Neural cell (in vitro differentiated cells): ENCODE data around the gene LGALS12. TPM values are rescaled to one million over a fixed set of nuclear protein-coding genes. Genes with fewer than 3 reads are reported as not detected.

Experiments
- H2AFZ ChIP-seq: fragments of 200-600, 300-800 bp; sonication (generic), shearing (Covaris generic); 2 replicates; pipeline ENCODE4 v1.6.0; 2014; ENCODE audit warnings: low read depth, mild to moderate bottlenecking, antibody characterized with exemption, low read length, moderate library complexity
- H3F3A ChIP-seq: fragments of 200-600 bp; shearing (Covaris generic); 2 replicates; pipeline ENCODE4 v1.6.1; 2016; ENCODE audit warnings: mild to moderate bottlenecking, moderate library complexity, mixed read lengths, antibody characterized with exemption, low read length; ENCODE audit not compliant: insufficient read depth, poor library complexity, severe bottlenecking
- H3K27ac ChIP-seq: fragments of 200-600, 300-800 bp; sonication (generic), shearing (Covaris generic); 2 replicates; pipeline ENCODE4 v1.5.1; 2014; ENCODE audit warnings: mild to moderate bottlenecking, low read length, moderate library complexity
- H3K27me3 ChIP-seq: fragments of 300-800, 200-600 bp; sonication (generic), shearing (Covaris generic); 2 replicates; pipeline ENCODE4 v1.6.0; 2014; ENCODE audit warnings: mild to moderate bottlenecking, low read depth, low read length, moderate library complexity; ENCODE audit not compliant: insufficient read depth
- H3K36me3 ChIP-seq: fragments of 300-800, 200-600 bp; sonication (generic), shearing (Covaris generic); 2 replicates; pipeline ENCODE4 v1.5.1; 2014; ENCODE audit warnings: mild to moderate bottlenecking, antibody characterized with exemption, low read length, moderate library complexity; ENCODE audit not compliant: insufficient read depth
- H3K4me2 ChIP-seq: fragments of 300-800, 200-600 bp; sonication (generic), shearing (Covaris generic); 2 replicates; pipeline ENCODE4 v1.6.0; 2014; ENCODE audit warnings: mild to moderate bottlenecking, low read length
- H3K4me3 ChIP-seq: fragments of 300-800, 200-600 bp; sonication (generic), shearing (Covaris generic); 2 replicates; pipeline ENCODE4 v1.5.1; 2014; ENCODE audit warnings: mild to moderate bottlenecking, low read length, moderate library complexity
- H3K79me2 ChIP-seq: fragments of 200-600 bp; shearing (Covaris generic); replicated peaks from 2 replicates; pipeline ENCODE4 v1.6.0; 2014; ENCODE audit warnings: mild to moderate bottlenecking, low read length, moderate library complexity; ENCODE audit not compliant: insufficient read depth
- H3K9ac ChIP-seq: fragments of 300-800, 200-600 bp; sonication (generic), shearing (Covaris generic); 2 replicates; pipeline ENCODE4 v1.6.1; 2016; ENCODE audit warnings: mild to moderate bottlenecking, low read length, mixed read lengths
- H3K9me2 ChIP-seq: fragments of 200-600 bp; shearing (Covaris generic); 2 replicates; pipeline ENCODE4 v1.6.1; 2016; ENCODE audit warnings: mild to moderate bottlenecking, low read length, mixed read lengths; ENCODE audit not compliant: insufficient read depth
- H3K9me3 ChIP-seq: fragments of 200-600, 300-800 bp; sonication (generic), shearing (Covaris generic); 2 replicates; pipeline ENCODE4 v1.6.1; 2016; ENCODE audit warnings: mild to moderate bottlenecking, mixed run types, low read length, moderate library complexity, mixed read lengths
- H4K20me1 ChIP-seq: fragments of 200-600 bp; shearing (Covaris generic); 2 replicates; pipeline ENCODE4 v1.6.1; 2016; ENCODE audit warnings: mild to moderate bottlenecking, mixed run types; ENCODE audit not compliant: insufficient read depth
- EZH2 ChIP-seq: fragments of 200-600, 300-800 bp; shearing (Covaris generic), sonication (generic); IDR thresholded peaks from 2 replicates; pipeline ENCODE4 v1.6.1; 2014; ENCODE audit warnings: antibody characterized with exemption, low read length, borderline replicate concordance, mild to moderate bottlenecking; ENCODE audit not compliant: insufficient read depth, poor library complexity, severe bottlenecking
- MXI1 ChIP-seq: fragments of 450-650 bp; conservative IDR thresholded peaks from 2 replicates; pipeline ENCODE4 v1.6.1; 2014; ENCODE audit warnings: antibody characterized with exemption, mild to moderate bottlenecking; ENCODE audit not compliant: poor library complexity, severe bottlenecking
- POLR2AphosphoS5 ChIP-seq: IDR thresholded peaks from 2 replicates; pipeline ENCODE4 v1.6.1; 2012
- RAD21 ChIP-seq: fragments of 450-650 bp; conservative IDR thresholded peaks from 2 replicates; pipeline ENCODE4 v1.6.1; 2014; ENCODE audit warnings: antibody characterized with exemption, mild to moderate bottlenecking, moderate library complexity
- SMC3 ChIP-seq: fragments of 450-650 bp; conservative IDR thresholded peaks from 2 replicates; pipeline ENCODE4 v1.6.1; 2014; ENCODE audit warnings: antibody characterized with exemption, mild to moderate bottlenecking, moderate library complexity; ENCODE audit not compliant: poor library complexity
- TAF1 ChIP-seq: IDR thresholded peaks from 2 replicates; pipeline ENCODE4 v1.6.1; 2012; ENCODE audit warnings: low read depth
- polyA plus RNA-seq: library from polyadenylated mRNA; depleted of rRNA; stranded (reverse); fragments of >200 nt; gene quantifications from 2 replicates; pipeline ENCODE4 v1.2.3, GENCODE V29; 2014
- TF ChIP-seq, protein P1 (sequence below): fragments of 450-650 bp; IDR thresholded peaks from 2 replicates; pipeline ENCODE4 v1.5.1; 2014; ENCODE audit warnings: antibody characterized with exemption, mild to moderate bottlenecking, moderate library complexity; ENCODE audit not compliant: poor library complexity, severe bottlenecking
- TF ChIP-seq, protein P2 (sequence below): IDR thresholded peaks from 2 replicates; pipeline ENCODE4 v1.6.1; 2012; ENCODE audit warnings: borderline replicate concordance

Gene LGALS12
- polyA plus RNA-seq, 1 donor from 2014 or later: not detected

DNA sequence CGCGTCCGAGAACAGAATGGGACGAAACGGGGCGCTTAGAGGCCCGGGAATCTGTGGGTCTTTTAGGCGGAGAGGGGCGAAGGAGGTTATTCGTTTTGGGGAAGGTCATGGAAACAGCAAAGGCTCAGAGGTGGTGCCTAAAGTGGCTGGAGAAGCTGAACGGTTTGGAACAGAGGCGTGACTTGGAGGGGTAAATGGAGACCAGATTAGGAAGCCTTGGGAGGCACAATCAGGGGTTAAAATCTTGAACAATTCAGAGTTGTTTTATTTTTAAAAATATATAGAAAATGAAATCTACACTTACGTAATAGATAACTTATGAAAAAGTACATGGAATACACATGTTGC, 14.7 kb upstream of the LGALS12 start:
- Histone ChIP-seq H3F3A (no peaks in the 10 kb centered on the region), H3K36me3 (no peaks in the 10 kb centered on the region), H3K79me2 (no peaks in the 10 kb centered on the region), H3K9me3 (no peaks in the 10 kb centered on the region), H3K4me3 (peak overlapping the region; percentile 59), H4K20me1 (no peaks in the 10 kb centered on the region), H3K9me2 (no peaks in the 10 kb centered on the region), H3K27me3 (peaks cover 20% of the 10 kb centered on the region), H3K4me2 (peak overlapping the region; percentile 22), H3K27ac (no peak overlapping the region), H2AFZ (no peak overlapping the region), H3K9ac (no peak overlapping the region)
- TF ChIP-seq, protein P1, sequence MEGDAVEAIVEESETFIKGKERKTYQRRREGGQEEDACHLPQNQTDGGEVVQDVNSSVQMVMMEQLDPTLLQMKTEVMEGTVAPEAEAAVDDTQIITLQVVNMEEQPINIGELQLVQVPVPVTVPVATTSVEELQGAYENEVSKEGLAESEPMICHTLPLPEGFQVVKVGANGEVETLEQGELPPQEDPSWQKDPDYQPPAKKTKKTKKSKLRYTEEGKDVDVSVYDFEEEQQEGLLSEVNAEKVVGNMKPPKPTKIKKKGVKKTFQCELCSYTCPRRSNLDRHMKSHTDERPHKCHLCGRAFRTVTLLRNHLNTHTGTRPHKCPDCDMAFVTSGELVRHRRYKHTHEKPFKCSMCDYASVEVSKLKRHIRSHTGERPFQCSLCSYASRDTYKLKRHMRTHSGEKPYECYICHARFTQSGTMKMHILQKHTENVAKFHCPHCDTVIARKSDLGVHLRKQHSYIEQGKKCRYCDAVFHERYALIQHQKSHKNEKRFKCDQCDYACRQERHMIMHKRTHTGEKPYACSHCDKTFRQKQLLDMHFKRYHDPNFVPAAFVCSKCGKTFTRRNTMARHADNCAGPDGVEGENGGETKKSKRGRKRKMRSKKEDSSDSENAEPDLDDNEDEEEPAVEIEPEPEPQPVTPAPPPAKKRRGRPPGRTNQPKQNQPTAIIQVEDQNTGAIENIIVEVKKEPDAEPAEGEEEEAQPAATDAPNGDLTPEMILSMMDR: no peak
- TF ChIP-seq EZH2 (no peak), MXI1 (no peak), TAF1 (no peak), RAD21 (no peak)

DNA sequence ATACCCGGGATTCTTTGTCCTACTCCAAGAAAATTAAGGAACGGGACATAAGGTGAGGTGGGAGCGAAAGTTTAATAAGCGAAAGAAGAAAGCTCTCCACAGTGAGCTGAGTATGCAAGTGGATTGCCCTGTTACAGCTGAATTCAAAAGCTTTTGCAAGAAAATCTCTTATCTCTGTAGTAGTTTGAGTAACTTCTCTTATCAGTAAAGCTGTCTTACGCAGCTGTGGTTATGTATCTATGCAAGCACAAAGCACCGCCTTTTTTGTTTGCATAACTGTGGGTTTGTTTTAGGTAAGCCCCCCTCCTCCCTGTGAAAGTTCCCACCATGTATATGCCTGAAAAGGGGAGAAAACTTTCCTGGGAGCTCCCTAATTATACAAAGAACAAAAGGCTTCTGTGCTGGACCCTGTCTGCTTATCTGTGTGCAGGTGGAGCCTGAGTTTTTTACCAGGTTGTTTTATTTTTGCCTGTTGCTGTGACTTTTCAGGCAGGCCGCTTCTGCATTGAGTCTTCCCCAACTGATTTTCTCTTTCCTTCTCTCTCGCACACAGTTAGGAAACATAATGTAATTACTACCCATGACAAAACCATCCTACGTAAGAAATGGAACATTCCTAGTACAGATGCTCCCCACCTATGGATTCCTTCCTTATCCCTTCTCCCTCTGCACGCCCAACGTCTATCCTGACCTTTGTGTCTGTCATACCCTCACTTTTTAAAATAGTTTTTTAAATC, 14.1 kb upstream of the LGALS12 start:
- Histone ChIP-seq H3K9me3 (no peaks in the 10 kb centered on the region), H3K4me3 (peak overlapping the region; percentile 59), H2AFZ (no peak overlapping the region)

More for the DNA sequence above, 14.1 kb upstream of the LGALS12 start:
- no peak overlapping the region for H3K9ac ChIP-seq
- no peaks in the 10 kb centered on the region for H4K20me1 ChIP-seq
- H3F3A ChIP-seq: no peaks in the 10 kb centered on the region
- no peaks in the 10 kb centered on the region for H3K9me2 ChIP-seq
- no peaks in the 10 kb centered on the region for H3K79me2 ChIP-seq
- H3K27ac ChIP-seq: no peak overlapping the region
- H3K27me3 ChIP-seq: peaks cover 20% of the 10 kb centered on the region
- TF ChIP-seq SMC3: no peak
- no peak for TF ChIP-seq TAF1
- TF ChIP-seq RAD21: no peak
- TF ChIP-seq, protein P2, sequence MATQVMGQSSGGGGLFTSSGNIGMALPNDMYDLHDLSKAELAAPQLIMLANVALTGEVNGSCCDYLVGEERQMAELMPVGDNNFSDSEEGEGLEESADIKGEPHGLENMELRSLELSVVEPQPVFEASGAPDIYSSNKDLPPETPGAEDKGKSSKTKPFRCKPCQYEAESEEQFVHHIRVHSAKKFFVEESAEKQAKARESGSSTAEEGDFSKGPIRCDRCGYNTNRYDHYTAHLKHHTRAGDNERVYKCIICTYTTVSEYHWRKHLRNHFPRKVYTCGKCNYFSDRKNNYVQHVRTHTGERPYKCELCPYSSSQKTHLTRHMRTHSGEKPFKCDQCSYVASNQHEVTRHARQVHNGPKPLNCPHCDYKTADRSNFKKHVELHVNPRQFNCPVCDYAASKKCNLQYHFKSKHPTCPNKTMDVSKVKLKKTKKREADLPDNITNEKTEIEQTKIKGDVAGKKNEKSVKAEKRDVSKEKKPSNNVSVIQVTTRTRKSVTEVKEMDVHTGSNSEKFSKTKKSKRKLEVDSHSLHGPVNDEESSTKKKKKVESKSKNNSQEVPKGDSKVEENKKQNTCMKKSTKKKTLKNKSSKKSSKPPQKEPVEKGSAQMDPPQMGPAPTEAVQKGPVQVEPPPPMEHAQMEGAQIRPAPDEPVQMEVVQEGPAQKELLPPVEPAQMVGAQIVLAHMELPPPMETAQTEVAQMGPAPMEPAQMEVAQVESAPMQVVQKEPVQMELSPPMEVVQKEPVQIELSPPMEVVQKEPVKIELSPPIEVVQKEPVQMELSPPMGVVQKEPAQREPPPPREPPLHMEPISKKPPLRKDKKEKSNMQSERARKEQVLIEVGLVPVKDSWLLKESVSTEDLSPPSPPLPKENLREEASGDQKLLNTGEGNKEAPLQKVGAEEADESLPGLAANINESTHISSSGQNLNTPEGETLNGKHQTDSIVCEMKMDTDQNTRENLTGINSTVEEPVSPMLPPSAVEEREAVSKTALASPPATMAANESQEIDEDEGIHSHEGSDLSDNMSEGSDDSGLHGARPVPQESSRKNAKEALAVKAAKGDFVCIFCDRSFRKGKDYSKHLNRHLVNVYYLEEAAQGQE: no peak
- TF ChIP-seq, protein P1: no peak
- TF ChIP-seq EZH2: no peak
- no peak for TF ChIP-seq POLR2AphosphoS5
- TF ChIP-seq MXI1: no peak
- H3K36me3 ChIP-seq: no peaks in the 10 kb centered on the region
- peak overlapping the region; percentile 22 for H3K4me2 ChIP-seq
